EL (cell line): Measurements from ENCODE around the gene PRELID3B.

ENCODE experiments used
- DNase-seq: peaks from one replicate; pipeline ENCODE4 v3.0.0-alpha.2; 2016

PRELID3B gene

GRCh38 chr20:59007665-59008511 is 34.7 kb downstream of the PRELID3B start:
- DNase-seq = no peak

- DNase-seq = peak; percentile 48
Observed at GRCh38 chr20:59006864-59007664, 35.5 kb downstream of the PRELID3B start, which contains the start of gene CTSZ. Gene CTSZ (minus strand): TSS chr20:59007254. CDS start chr20:59007128, 126 bp downstream.

GRCh38 chr20:59006167-59006863 is 36.3 kb downstream of the PRELID3B start:
- peak; percentile 30 for DNase-seq

- DNase-seq = no peak
Observed at GRCh38 chr20:59005523-59006166, 36.9 kb downstream of the PRELID3B start.

- no peak for DNase-seq
Observed at GRCh38 chr20:59004763-59005522, 37.6 kb downstream of the PRELID3B start.

GRCh38 chr20:59004493-59004762 is 38.2 kb downstream of the PRELID3B start:
- no peak for DNase-seq

- no peak for DNase-seq
Observed at GRCh38 chr20:59003836-59004492, 38.6 kb downstream of the PRELID3B start.

- DNase-seq = no peak
Observed at GRCh38 chr20:59002874-59003399, 39.6 kb downstream of the PRELID3B start.

- DNase-seq = no peak
Observed at GRCh38 chr20:59002388-59002787, 40.2 kb downstream of the PRELID3B start.

- no peak for DNase-seq
Observed at GRCh38 chr20:59001449-59002171, 41.0 kb downstream of the PRELID3B start.

- DNase-seq = no peak
Observed at GRCh38 chr20:59001068-59001448, 41.5 kb downstream of the PRELID3B start.

- DNase-seq = no peak
Observed at GRCh38 chr20:59000326-59000725, 42.3 kb downstream of the PRELID3B start.

- no peak for DNase-seq
Observed at GRCh38 chr20:58998656-58999055, 43.9 kb downstream of the PRELID3B start.

- no peak for DNase-seq
Observed at GRCh38 chr20:58997141-58997770, 45.3 kb downstream of the PRELID3B start.

- no peak for DNase-seq
Observed at GRCh38 chr20:58996226-58996611, 46.4 kb downstream of the PRELID3B start.

GRCh38 chr20:58995461-58996225 is 46.9 kb downstream of the PRELID3B start:
- DNase-seq = no peak

- no peak for DNase-seq
Observed at GRCh38 chr20:58994390-58995159, 48.0 kb downstream of the PRELID3B start.
